Myocyte (in vitro differentiated cells): Measurements from ENCODE around the gene SIGLEC5. TPM values are rescaled to one million over a fixed set of nuclear protein-coding genes. Genes with fewer than 3 reads are reported as not detected.

ENCODE experiments used
- DNase-seq: peaks from one replicate; pipeline ENCODE4 v3.0.0-alpha.2; 2012; ENCODE audit warnings: low read depth
- total RNA-seq: library from RNA; depleted of rRNA; stranded (reverse); fragments of >200 nt; gene quantifications from 2 replicates; pipeline ENCODE4 v1.2.3, GENCODE V29; 2014

SIGLEC5 gene
- total RNA-seq, 1 donor from 2014 or later: not detected

DNA sequence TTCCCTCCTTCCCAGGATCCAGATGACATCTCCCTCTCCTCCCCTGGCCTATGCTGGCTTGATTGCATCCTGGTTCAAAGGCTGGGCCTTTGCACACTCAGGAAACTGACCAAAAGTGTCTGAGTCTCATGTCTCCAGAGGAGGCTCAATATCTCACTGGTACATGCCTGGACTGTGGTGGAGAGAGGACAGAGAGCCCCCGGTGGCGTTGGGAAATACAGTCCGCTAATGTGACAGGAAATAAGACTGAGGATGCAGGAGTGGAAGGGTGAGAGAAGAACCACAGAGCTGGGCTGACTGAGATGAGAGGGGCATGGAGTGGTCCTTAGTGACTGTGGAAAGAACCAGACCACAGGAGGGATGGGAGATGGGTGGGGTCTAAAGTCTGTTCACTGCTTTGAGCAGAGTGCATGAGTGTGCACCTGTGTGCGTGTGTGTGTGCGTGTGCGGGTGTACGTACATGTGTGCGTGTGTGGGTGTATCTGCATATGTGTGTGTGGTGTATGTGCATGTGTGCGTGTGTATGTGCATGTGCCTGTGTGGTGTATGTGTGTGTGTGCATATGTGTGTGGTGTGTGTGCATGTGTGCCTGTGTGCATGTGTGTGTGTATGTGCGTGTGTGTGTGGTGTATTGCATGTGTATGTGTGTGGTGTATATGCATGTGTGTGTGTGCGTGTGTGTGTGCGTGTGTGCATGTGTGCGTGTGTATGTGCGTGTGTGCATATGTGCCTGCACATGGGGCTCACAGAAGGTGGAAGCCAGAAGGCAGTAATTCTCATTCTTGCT is 1.9 kb downstream of the SIGLEC5 start:
- DNase-seq: no peak

GRCh38 chr19:51627491-51628138 is 2.6 kb downstream of the SIGLEC5 start:
- no peak for DNase-seq

- no peak for DNase-seq
Observed at GRCh38 chr19:51626675-51627074, 3.5 kb downstream of the SIGLEC5 start.

GRCh38 chr19:51621178-51621577 is 9.0 kb downstream of the SIGLEC5 start:
- DNase-seq: no peak

- no peak for DNase-seq
Observed at GRCh38 chr19:51615991-51616390, 14.2 kb downstream of the SIGLEC5 start.

GRCh38 chr19:51614789-51615188 is 15.4 kb downstream of the SIGLEC5 start:
- DNase-seq: no peak

GRCh38 chr19:51610576-51610975 is 19.6 kb downstream of the SIGLEC5 start:
- DNase-seq: no peak

DNA sequence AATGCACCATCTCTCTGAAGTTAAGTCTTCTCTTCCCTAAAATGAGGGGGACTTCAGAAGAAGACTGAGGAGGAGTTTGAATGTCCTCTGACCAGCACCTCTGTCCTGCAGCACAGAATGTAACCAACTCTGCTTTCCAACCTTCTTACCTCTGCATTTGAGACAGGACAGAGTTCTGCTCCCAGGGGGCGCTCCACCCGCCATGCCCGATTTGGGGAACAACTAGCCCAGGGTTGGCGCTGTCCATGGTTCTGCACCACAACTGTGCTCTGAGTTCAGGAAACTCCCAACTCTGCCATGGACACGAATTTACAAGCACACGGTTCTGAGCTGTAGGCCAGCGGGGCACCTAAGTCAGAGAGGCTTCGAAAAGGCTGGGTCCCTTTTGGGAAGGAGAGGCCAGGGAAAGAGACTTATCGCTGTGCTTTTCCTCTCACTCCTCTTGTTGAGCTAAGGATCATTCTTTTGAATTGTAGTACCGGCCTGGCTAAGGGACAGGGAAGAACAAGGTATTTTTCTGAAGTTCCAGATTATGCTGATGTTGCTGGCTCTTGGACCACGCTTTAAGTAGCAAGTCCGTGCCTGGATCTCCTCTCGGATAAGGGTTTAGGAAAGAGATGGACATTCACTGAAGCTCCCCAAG is 22.2 kb downstream of the SIGLEC5 start:
- peak; percentile 79 for DNase-seq

GRCh38 chr19:51607077-51607476 is 23.1 kb downstream of the SIGLEC5 start:
- DNase-seq: no peak

DNA sequence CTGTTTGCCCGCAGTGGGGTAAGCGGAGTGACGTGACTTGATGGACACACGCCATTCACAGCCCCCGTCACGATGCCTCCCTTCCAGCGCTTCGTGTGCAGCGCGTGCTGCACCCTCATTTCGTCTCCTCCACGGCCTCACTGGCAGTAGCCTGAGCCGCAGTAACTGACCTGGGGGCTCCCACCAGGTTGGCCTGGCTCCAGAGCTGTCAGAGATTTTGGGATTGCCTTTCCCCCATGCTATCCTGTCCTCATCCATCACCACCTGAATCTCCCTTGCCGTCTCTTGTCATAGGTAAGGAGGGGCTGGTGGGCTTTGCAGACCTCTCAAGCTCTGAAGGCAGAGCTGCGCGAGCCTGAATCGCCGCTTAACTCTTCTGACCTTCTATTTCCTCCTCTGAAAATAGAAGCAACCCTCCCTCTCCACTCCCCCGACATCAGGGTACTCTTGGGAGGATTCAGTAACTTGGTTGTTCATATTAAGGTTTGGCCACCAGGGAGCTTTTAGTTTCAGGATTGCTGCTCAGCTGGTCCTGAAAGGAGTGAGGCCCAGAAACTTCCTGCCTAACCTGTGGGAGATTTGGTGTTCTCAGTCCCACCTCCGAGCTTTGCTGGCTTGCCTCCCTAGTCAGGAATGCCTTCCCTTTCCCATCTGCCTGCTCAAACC is 27.9 kb downstream of the SIGLEC5 start:
- DNase-seq: no peak

DNA sequence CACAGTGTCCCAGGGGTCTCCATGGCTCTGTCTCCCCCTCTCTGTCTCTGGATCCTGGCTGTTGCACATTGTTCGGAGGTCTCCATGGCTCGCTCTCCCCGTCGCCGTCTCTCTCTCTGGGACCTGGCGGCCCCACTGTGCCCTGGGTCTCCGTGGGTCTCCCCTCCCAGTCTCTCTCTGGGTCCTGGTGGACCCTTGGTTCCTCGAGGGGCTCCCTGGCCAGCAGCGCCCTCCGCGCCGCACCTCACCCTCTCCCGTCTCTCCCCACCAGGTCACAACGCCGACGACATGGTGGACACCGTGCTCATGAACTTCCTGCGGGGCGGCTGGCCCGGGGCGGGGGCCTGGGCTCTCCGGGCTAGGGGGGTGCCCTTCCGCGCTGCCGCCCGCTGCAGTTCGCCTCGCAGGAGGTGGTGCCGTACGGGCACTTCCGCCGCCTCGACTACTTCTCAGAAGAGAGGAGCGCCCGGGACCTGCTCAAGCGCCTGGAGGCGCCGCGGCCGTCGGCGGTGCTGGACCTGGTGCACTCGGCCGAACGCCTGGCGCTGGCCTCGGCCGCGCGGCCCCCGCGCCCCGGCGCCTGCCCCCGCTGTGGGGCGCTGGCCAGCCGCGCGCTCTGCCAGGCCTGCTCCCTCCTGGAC is 29.1 kb downstream of the SIGLEC5 start:
- no peak for DNase-seq

GRCh38 chr19:51599084-51599483 is 31.1 kb downstream of the SIGLEC5 start:
- DNase-seq: no peak

- no peak for DNase-seq
Observed at GRCh38 chr19:51598159-51598915, 31.9 kb downstream of the SIGLEC5 start.

DNA sequence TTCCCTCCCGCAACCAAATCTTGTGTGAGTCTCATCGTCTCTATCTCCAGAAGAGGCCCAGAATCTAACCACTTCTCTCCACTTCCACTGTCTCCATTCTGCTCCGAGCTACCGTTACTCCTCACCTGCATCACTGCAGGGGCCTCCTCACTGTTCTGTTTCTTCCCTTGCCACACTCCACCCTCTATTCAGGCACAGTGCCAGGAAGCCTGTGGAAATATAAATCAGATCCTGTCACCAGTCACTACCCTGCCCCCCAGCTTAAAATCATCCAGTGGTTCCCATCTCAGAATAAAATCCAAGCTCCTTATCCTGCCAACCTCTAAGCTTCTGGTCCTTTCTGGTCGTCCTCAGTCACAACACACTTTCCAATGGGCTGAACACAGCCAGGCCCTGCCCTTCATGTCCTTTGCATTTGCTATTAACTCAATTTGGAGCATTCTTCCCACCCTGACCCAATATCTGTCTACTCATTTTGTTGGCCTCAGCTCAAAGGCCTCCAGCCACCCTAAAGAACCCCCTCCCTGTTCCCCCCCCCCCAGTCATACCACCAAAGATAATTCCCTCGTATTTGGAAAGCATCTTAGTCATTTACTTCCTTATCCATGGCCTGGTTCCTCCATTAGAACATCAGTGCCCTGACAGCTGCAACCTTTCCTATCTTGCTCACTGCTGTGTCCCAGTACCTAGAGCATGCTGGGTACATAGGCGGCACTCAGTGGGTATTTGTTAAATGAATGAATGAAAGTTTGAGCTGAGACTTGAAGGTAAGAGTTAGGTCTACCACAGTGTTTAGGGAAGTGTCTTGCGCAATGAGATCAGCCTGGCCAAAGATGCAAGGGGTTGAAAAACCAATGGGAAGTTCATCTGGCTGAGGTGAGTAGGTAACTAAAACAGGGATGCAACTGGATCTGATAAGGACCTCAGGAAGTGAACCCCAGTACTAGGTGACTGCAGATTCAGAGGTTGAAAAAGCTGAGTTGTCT is 34.7 kb downstream of the SIGLEC5 start:
- no peak for DNase-seq

DNA sequence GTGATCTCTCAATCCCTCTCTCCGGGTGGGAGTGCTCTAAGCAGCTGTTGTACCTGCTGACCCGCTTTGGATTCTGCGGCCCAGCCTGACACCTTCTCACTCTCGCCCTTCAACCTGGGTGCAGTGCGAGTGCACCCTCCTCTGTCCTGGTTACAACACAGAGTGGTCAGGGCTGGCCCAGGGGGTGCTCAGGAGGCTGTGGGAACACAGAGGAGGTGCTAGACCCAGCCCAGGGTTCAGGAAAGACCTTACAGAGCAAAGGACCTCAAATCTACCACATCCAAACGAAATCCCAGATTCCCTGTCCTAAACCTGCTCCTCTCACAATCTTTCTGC is 35.5 kb downstream of the SIGLEC5 start:
- DNase-seq: no peak

DNA sequence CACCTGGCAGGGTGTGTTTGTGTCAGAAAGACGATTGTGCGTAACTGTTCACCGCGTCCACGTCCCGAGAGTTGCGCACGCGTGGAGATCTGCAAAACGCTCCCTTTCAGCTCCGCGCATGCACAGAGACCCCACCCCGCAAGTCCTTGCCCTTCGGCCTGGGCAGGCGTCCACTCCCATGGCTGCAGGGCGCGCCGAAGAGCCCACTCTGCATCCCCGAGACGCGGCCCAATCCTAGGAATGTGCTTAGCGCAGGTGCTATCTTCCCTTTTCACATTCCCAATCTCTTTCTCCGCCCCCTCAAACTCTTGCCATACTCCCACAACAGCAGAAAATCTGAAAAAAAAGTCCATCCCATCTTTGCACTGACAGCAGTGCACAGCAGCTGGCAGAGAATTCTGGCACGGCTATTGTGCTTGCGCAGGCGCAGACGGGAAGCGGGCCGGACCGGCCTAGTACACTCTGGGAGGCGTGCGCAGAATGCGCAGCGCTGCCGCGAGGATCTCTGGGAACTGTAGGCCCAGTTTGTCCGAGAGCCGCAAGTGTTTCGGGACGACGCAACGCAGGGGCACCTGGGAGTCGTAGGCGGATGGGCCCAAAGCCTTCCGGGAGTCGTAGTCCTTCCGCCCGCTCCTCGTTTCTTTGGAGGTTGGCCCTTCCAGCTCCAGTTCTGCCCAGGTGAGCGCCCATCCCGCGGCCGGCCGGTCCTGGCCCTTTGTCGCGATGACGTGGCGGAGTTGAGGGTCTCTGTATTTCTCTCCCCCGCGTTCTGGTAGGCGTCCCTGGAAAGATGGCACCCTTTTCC is 36.0 kb downstream of the SIGLEC5 start:
- peak; percentile 98 for DNase-seq

- no peak for DNase-seq
Observed at GRCh38 chr19:51593138-51593890, 36.9 kb downstream of the SIGLEC5 start.

- no peak for DNase-seq
Observed at GRCh38 chr19:51592521-51592920, 37.7 kb downstream of the SIGLEC5 start.
